ENCODE measurements around the gene KATNAL2. TPM values are rescaled to one million over a fixed set of nuclear protein-coding genes. Genes with fewer than 3 reads are reported as not detected.

KATNAL2 gene
- total and polyA plus RNA-seq, 2 experiments from 2014 or later, result 3.9 to 4.1 TPM

GRCh38 chr18:47036927-47037578 lies 119.7 kb downstream of the KATNAL2 start:
- Histone ChIP-seq H3K27ac (no peak overlapping the region), H3K9ac (no peak overlapping the region), H3K4me2 (ENCODE audit: unreplicated experiment) (no peak overlapping the region), H3K27me3 (replicated peaks; ENCODE audit: insufficient read depth) (no peaks in the 10 kb centered on the region), H3K9me3 (ENCODE audit: low read depth) (no peaks in the 10 kb centered on the region), H3F3A (ENCODE audit: insufficient read depth) (no peaks in the 10 kb centered on the region), H3K4me1 (ENCODE audit: insufficient read depth) (no peaks in the 10 kb centered on the region), H3K4me3 (no peak overlapping the region), H3K79me2 (ENCODE audit: insufficient read depth) (no peaks in the 10 kb centered on the region), H2AFZ (no peak overlapping the region), H3K36me3 (ENCODE audit: low read depth) (no peaks in the 10 kb centered on the region), H3K9me2 (ENCODE audit: insufficient read depth) (no peaks in the 10 kb centered on the region), H4K20me1 (ENCODE audit: insufficient read depth) (no peaks in the 10 kb centered on the region)
- in situ Hi-C loops (cut with MboI), result no loop called here
- TF ChIP-seq EZH2phosphoT487 (IDR thresholded peaks at IDR 0.05; ENCODE audit: insufficient read depth, low read depth), result no peak
- TF ChIP-seq EZH2 (IDR thresholded peaks at IDR 0.05; ENCODE audit: insufficient read depth, poor library complexity, severe bottlenecking), result no peak
- WGBS, 2 experiments (ENCODE audit: low coverage in 1 of 2, low lambda C conversion rate in 2 of 2, missing lambda C conversion rate in 2 of 2), result 38% methylated on average over 3 of the region's 3 CpGs
- DNase-seq, result no peak

GRCh38 chr18:47040982-47041381 lies 123.6 kb downstream of the KATNAL2 start:
- no peaks in the 10 kb centered on the region for H3F3A ChIP-seq (ENCODE audit: insufficient read depth)
- WGBS, 2 experiments (ENCODE audit: low coverage in 1 of 2, low lambda C conversion rate in 2 of 2, missing lambda C conversion rate in 2 of 2), result 72 to 76% methylated on average over 6 of the region's 6 CpGs
- no peak overlapping the region for H3K4me3 ChIP-seq
- H3K9ac ChIP-seq, result no peak overlapping the region
- H2AFZ ChIP-seq, result no peak overlapping the region
- DNase-seq, result no peak
- H3K9me3 ChIP-seq (ENCODE audit: low read depth), result no peaks in the 10 kb centered on the region
- H3K27ac ChIP-seq, result no peak overlapping the region
- in situ Hi-C loops (cut with MboI), result no loop called here
- H4K20me1 ChIP-seq (ENCODE audit: insufficient read depth), result no peaks in the 10 kb centered on the region
- H3K36me3 ChIP-seq (ENCODE audit: low read depth), result no peaks in the 10 kb centered on the region
- H3K4me2 ChIP-seq (ENCODE audit: unreplicated experiment), result no peak overlapping the region
- no peaks in the 10 kb centered on the region for H3K4me1 ChIP-seq (ENCODE audit: insufficient read depth)
- H3K9me2 ChIP-seq (ENCODE audit: insufficient read depth), result no peaks in the 10 kb centered on the region
- no peaks in the 10 kb centered on the region for H3K79me2 ChIP-seq (ENCODE audit: insufficient read depth)
- no peaks in the 10 kb centered on the region for H3K27me3 ChIP-seq (replicated peaks; ENCODE audit: insufficient read depth)
- TF ChIP-seq EZH2phosphoT487 (IDR thresholded peaks at IDR 0.05; ENCODE audit: insufficient read depth, low read depth) (no peak), EZH2 (IDR thresholded peaks at IDR 0.05; ENCODE audit: insufficient read depth, poor library complexity, severe bottlenecking) (no peak)

- WGBS, 2 experiments (ENCODE audit: low coverage in 1 of 2, low lambda C conversion rate in 2 of 2, missing lambda C conversion rate in 2 of 2), result 35 to 36% methylated on average over 7 of the region's 7 CpGs
- Histone ChIP-seq H3K4me3 (no peak overlapping the region), H3K9me2 (ENCODE audit: insufficient read depth) (no peaks in the 10 kb centered on the region), H4K20me1 (ENCODE audit: insufficient read depth) (no peaks in the 10 kb centered on the region), H3K27me3 (replicated peaks; ENCODE audit: insufficient read depth) (no peaks in the 10 kb centered on the region), H3K36me3 (ENCODE audit: low read depth) (no peaks in the 10 kb centered on the region), H2AFZ (no peak overlapping the region), H3K4me2 (ENCODE audit: unreplicated experiment) (no peak overlapping the region), H3K4me1 (ENCODE audit: insufficient read depth) (no peaks in the 10 kb centered on the region), H3K79me2 (ENCODE audit: insufficient read depth) (no peaks in the 10 kb centered on the region), H3F3A (ENCODE audit: insufficient read depth) (no peaks in the 10 kb centered on the region), H3K9ac (no peak overlapping the region), H3K9me3 (ENCODE audit: low read depth) (no peaks in the 10 kb centered on the region), H3K27ac (no peak overlapping the region)
- peak; percentile 68 for DNase-seq
- in situ Hi-C loops (cut with MboI), result no loop called here
- no peak for TF ChIP-seq EZH2phosphoT487 (IDR thresholded peaks at IDR 0.05; ENCODE audit: insufficient read depth, low read depth)
- no peak for TF ChIP-seq EZH2 (IDR thresholded peaks at IDR 0.05; ENCODE audit: insufficient read depth, poor library complexity, severe bottlenecking)
Measured at GRCh38 chr18:47050468-47050867, 133.1 kb downstream of the KATNAL2 start.

- no peak overlapping the region for H3K4me3 ChIP-seq
- H4K20me1 ChIP-seq (ENCODE audit: insufficient read depth), result no peaks in the 10 kb centered on the region
- H3K4me1 ChIP-seq (ENCODE audit: insufficient read depth), result no peaks in the 10 kb centered on the region
- DNase-seq, result no peak
- no peaks in the 10 kb centered on the region for H3K79me2 ChIP-seq (ENCODE audit: insufficient read depth)
- H2AFZ ChIP-seq, result no peak overlapping the region
- no peaks in the 10 kb centered on the region for H3K9me3 ChIP-seq (ENCODE audit: low read depth)
- in situ Hi-C loops (cut with MboI), result no loop called here
- TF ChIP-seq EZH2 (IDR thresholded peaks at IDR 0.05; ENCODE audit: insufficient read depth, poor library complexity, severe bottlenecking), result no peak
- no peak for TF ChIP-seq EZH2phosphoT487 (IDR thresholded peaks at IDR 0.05; ENCODE audit: insufficient read depth, low read depth)
- H3K36me3 ChIP-seq (ENCODE audit: low read depth), result no peaks in the 10 kb centered on the region
- no peak overlapping the region for H3K9ac ChIP-seq
- 49 to 64% methylated on average over 5 of the region's 5 CpGs for WGBS, 2 experiments (ENCODE audit: low coverage in 1 of 2, low lambda C conversion rate in 2 of 2, missing lambda C conversion rate in 2 of 2)
- no peak overlapping the region for H3K27ac ChIP-seq
- H3K9me2 ChIP-seq (ENCODE audit: insufficient read depth), result no peaks in the 10 kb centered on the region
- H3F3A ChIP-seq (ENCODE audit: insufficient read depth), result no peaks in the 10 kb centered on the region
- H3K27me3 ChIP-seq (replicated peaks; ENCODE audit: insufficient read depth), result no peaks in the 10 kb centered on the region
- H3K4me2 ChIP-seq (ENCODE audit: unreplicated experiment), result no peak overlapping the region
Measured at GRCh38 chr18:47054369-47054768, 137.0 kb downstream of the KATNAL2 start.

Measured in GM23248 (cell line).